WTC11 (cell line): Measurements from ENCODE around the gene NELFA. TPM values are rescaled to one million over a fixed set of nuclear protein-coding genes. Genes with fewer than 3 reads are reported as not detected.

Experiments used
- ATAC-seq: fragments of 200-7000 bp; cut with Tn5 transposase; 2 replicates; pipeline ENCODE4 v1.10.0; 2021; ENCODE audit warnings: mild to moderate bottlenecking, moderate library complexity
- CTCF ChIA-PET: fragments of 300-600 bp; sonication (Branson Sonifier 250); formaldehyde crosslinking; loops from one replicate; lab custom pipeline; 2021; ENCODE audit warnings: antibody characterized with exemption; lab: Charles Lee
- POLR2A ChIA-PET: fragments of 350-600 bp; sonication (Branson Sonifier 250); formaldehyde crosslinking; loops from one replicate; lab custom pipeline; 2021; ENCODE audit warnings: antibody characterized with exemption; lab: Charles Lee
- DNase-seq: peaks from one replicate; pipeline ENCODE4 v3.0.0; 2021; ENCODE audit warnings: low spot score
- H3K27ac Mint-ChIP-seq: 2 replicates; pipeline ENCODE4 v1.8.0; 2021; ENCODE audit warnings: mixed read lengths
- H3K27me3 Mint-ChIP-seq: 2 replicates; pipeline ENCODE4 v1.8.0; 2021; ENCODE audit warnings: low read depth, mild to moderate bottlenecking, moderate library complexity, mixed read lengths
- H3K36me3 Mint-ChIP-seq: 2 replicates; pipeline ENCODE4 v1.8.0; 2021; ENCODE audit warnings: mixed read lengths
- H3K4me1 Mint-ChIP-seq: 2 replicates; pipeline ENCODE4 v1.8.0; 2022; ENCODE audit warnings: mixed read lengths
- H3K4me3 Mint-ChIP-seq: 2 replicates; pipeline ENCODE4 v1.8.0; 2021; ENCODE audit warnings: mild to moderate bottlenecking, moderate library complexity, mixed read lengths
- H3K9me3 Mint-ChIP-seq: 2 replicates; pipeline ENCODE4 v1.8.0; 2021; ENCODE audit warnings: mixed read lengths
- CREM ChIP-seq: sonication (generic); formaldehyde crosslinking; IDR thresholded peaks from 2 replicates; pipeline ENCODE4 v1.8.1; 2022; ENCODE audit warnings: mild to moderate bottlenecking, missing genetic modification reagents, moderate library complexity
- EMX1 ChIP-seq: fragments of 250-450 bp; sonication (Bioruptor Pico); IDR thresholded peaks from 2 replicates; pipeline ENCODE4 v1.8.0; 2021; ENCODE audit warnings: mild to moderate bottlenecking
- GRHL2 ChIP-seq: fragments of 250-450 bp; sonication (Bioruptor Pico); IDR thresholded peaks from 2 replicates; pipeline ENCODE4 v1.8.0; 2022; ENCODE audit warnings: mild to moderate bottlenecking, moderate library complexity; ENCODE audit not compliant: insufficient replicate concordance, severe bottlenecking
- JUN ChIP-seq: sonication (generic); formaldehyde crosslinking; IDR thresholded peaks from 2 replicates; pipeline ENCODE4 v1.8.0; 2023; ENCODE audit warnings: mild to moderate bottlenecking, missing genetic modification reagents
- MXD4 ChIP-seq: fragments of 250-450 bp; sonication (Bioruptor Pico); IDR thresholded peaks from 2 replicates; pipeline ENCODE4 v1.8.0; 2021; ENCODE audit warnings: mild to moderate bottlenecking, moderate library complexity, borderline replicate concordance
- NR1H2 ChIP-seq: sonication (generic); formaldehyde crosslinking; IDR thresholded peaks from 2 replicates; pipeline ENCODE4 v1.9.0; 2021; ENCODE audit warnings: mild to moderate bottlenecking, moderate library complexity, missing genetic modification reagents
- RELA ChIP-seq: sonication (generic); formaldehyde crosslinking; IDR thresholded peaks from 2 replicates; pipeline ENCODE4 v1.8.1; 2022; ENCODE audit warnings: missing genetic modification reagents, mild to moderate bottlenecking, borderline replicate concordance
- RORB ChIP-seq: fragments of 250-450 bp; sonication (Bioruptor Pico); IDR thresholded peaks from 2 replicates; pipeline ENCODE4 v1.9.0; 2021; ENCODE audit warnings: mild to moderate bottlenecking
- SMAD3 ChIP-seq: sonication (generic); formaldehyde crosslinking; IDR thresholded peaks from 2 replicates; pipeline ENCODE4 v1.8.0; 2022; ENCODE audit warnings: missing genetic modification reagents, mild to moderate bottlenecking, borderline replicate concordance
- TCF7 ChIP-seq: sonication (generic); formaldehyde crosslinking; IDR thresholded peaks from 2 replicates; pipeline ENCODE4 v1.8.0; 2022; ENCODE audit warnings: mild to moderate bottlenecking, low read depth, missing genetic modification reagents, moderate library complexity
- total RNA-seq: library from RNA; stranded (reverse); gene quantifications from 3 replicates; pipeline ENCODE4 v1.2.3, GENCODE V29; 2021
- TF ChIP-seq, protein P1 (sequence below): sonication (generic); formaldehyde crosslinking; IDR thresholded peaks from 2 replicates; pipeline ENCODE4 v1.8.0; 2023; ENCODE audit warnings: missing genetic modification reagents, mild to moderate bottlenecking, borderline replicate concordance
- TF ChIP-seq, protein P2 (sequence below): sonication (generic); formaldehyde crosslinking; IDR thresholded peaks from 2 replicates; pipeline ENCODE4 v1.8.1; 2022; ENCODE audit warnings: mild to moderate bottlenecking, moderate library complexity, missing genetic modification reagents
- TF ChIP-seq, protein P3 (sequence below): fragments of 250-450 bp; sonication (Bioruptor Pico); IDR thresholded peaks from 2 replicates; pipeline ENCODE4 v2.1.2; 2022; ENCODE audit warnings: mild to moderate bottlenecking, moderate library complexity
- TF ChIP-seq, protein P4 (sequence below): sonication (generic); formaldehyde crosslinking; IDR thresholded peaks from 2 replicates; pipeline ENCODE4 v1.8.1; 2023; ENCODE audit warnings: mild to moderate bottlenecking, missing genetic modification reagents, moderate library complexity
- TF ChIP-seq, protein P5 (sequence below): sonication (generic); formaldehyde crosslinking; IDR thresholded peaks from 2 replicates; pipeline ENCODE4 v1.8.1; 2023; ENCODE audit warnings: mild to moderate bottlenecking, missing genetic modification reagents
- TF ChIP-seq, protein P6 (sequence below): sonication (generic); formaldehyde crosslinking; IDR thresholded peaks from 2 replicates; pipeline ENCODE4 v1.8.1; 2022; ENCODE audit warnings: mild to moderate bottlenecking, missing genetic modification reagents, moderate library complexity, borderline replicate concordance

NELFA gene
- total RNA-seq, 1 experiment from 2014 or later = 72.6 TPM

DNA sequence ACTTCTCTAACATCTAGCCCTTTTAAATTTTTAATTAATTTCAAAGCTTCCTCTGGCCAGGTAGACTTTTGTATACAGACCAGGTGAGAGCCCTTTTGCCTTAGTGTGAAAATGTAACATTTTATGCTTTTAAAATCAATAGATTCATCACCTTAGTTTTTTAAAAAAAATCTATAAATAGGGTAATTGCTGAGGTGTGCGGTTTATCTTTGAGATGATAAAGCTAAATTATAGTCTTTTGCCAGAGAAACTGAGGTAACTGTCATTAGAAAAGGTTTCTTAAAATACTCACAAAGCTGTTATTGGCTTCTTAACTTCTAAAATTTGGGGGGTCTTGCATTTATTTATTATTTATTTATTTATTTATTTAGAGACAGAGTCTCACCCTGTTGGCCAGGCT, 62.9 kb downstream of the NELFA start:
- Mint-ChIP-seq H3K4me1 (no peaks in the 10 kb centered on the region), H3K36me3 (peaks cover 25% of the 10 kb centered on the region), H3K9me3 (no peaks in the 10 kb centered on the region), H3K4me3 (no peak overlapping the region), H3K27ac (no peak overlapping the region), H3K27me3 (no peaks in the 10 kb centered on the region)
- ATAC-seq = no peak
- CTCF ChIA-PET = interaction anchor here (0.8 kb wide), 1 partner anchor 115 kb away, joined by 3 read pairs; no protein-coding TSS in a partner anchor
- POLR2A ChIA-PET = no interaction called here
- TF ChIP-seq RORB (CRISPR knock-in tag) (no peak), SMAD3 (CRISPR knock-in tag) (no peak), MXD4 (CRISPR knock-in tag) (no peak), RELA (no peak), GRHL2 (CRISPR knock-in tag) (no peak), JUN (CRISPR knock-in tag) (no peak), NR1H2 (CRISPR knock-in tag) (no peak), CREM (no peak), TCF7 (CRISPR knock-in tag) (no peak), EMX1 (CRISPR knock-in tag) (no peak)
- TF ChIP-seq, protein P1, sequence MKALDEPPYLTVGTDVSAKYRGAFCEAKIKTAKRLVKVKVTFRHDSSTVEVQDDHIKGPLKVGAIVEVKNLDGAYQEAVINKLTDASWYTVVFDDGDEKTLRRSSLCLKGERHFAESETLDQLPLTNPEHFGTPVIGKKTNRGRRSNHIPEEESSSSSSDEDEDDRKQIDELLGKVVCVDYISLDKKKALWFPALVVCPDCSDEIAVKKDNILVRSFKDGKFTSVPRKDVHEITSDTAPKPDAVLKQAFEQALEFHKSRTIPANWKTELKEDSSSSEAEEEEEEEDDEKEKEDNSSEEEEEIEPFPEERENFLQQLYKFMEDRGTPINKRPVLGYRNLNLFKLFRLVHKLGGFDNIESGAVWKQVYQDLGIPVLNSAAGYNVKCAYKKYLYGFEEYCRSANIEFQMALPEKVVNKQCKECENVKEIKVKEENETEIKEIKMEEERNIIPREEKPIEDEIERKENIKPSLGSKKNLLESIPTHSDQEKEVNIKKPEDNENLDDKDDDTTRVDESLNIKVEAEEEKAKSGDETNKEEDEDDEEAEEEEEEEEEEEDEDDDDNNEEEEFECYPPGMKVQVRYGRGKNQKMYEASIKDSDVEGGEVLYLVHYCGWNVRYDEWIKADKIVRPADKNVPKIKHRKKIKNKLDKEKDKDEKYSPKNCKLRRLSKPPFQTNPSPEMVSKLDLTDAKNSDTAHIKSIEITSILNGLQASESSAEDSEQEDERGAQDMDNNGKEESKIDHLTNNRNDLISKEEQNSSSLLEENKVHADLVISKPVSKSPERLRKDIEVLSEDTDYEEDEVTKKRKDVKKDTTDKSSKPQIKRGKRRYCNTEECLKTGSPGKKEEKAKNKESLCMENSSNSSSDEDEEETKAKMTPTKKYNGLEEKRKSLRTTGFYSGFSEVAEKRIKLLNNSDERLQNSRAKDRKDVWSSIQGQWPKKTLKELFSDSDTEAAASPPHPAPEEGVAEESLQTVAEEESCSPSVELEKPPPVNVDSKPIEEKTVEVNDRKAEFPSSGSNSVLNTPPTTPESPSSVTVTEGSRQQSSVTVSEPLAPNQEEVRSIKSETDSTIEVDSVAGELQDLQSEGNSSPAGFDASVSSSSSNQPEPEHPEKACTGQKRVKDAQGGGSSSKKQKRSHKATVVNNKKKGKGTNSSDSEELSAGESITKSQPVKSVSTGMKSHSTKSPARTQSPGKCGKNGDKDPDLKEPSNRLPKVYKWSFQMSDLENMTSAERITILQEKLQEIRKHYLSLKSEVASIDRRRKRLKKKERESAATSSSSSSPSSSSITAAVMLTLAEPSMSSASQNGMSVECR = no peak
- TF ChIP-seq, protein P2, sequence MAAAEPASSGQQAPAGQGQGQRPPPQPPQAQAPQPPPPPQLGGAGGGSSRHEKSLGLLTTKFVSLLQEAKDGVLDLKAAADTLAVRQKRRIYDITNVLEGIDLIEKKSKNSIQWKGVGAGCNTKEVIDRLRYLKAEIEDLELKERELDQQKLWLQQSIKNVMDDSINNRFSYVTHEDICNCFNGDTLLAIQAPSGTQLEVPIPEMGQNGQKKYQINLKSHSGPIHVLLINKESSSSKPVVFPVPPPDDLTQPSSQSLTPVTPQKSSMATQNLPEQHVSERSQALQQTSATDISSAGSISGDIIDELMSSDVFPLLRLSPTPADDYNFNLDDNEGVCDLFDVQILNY (CRISPR knock-in tag) = no peak
- TF ChIP-seq, protein P3, sequence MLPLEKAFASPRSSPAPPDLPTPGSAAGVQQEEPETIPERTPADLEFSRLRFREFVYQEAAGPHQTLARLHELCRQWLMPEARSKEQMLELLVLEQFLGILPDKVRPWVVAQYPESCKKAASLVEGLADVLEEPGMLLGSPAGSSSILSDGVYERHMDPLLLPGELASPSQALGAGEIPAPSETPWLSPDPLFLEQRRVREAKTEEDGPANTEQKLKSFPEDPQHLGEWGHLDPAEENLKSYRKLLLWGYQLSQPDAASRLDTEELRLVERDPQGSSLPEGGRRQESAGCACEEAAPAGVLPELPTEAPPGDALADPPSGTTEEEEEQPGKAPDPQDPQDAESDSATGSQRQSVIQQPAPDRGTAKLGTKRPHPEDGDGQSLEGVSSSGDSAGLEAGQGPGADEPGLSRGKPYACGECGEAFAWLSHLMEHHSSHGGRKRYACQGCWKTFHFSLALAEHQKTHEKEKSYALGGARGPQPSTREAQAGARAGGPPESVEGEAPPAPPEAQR (CRISPR knock-in tag) = no peak
- TF ChIP-seq, protein P4, sequence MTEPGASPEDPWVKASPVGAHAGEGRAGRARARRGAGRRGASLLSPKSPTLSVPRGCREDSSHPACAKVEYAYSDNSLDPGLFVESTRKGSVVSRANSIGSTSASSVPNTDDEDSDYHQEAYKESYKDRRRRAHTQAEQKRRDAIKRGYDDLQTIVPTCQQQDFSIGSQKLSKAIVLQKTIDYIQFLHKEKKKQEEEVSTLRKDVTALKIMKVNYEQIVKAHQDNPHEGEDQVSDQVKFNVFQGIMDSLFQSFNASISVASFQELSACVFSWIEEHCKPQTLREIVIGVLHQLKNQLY = no peak
- TF ChIP-seq, protein P5, sequence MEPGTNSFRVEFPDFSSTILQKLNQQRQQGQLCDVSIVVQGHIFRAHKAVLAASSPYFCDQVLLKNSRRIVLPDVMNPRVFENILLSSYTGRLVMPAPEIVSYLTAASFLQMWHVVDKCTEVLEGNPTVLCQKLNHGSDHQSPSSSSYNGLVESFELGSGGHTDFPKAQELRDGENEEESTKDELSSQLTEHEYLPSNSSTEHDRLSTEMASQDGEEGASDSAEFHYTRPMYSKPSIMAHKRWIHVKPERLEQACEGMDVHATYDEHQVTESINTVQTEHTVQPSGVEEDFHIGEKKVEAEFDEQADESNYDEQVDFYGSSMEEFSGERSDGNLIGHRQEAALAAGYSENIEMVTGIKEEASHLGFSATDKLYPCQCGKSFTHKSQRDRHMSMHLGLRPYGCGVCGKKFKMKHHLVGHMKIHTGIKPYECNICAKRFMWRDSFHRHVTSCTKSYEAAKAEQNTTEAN (CRISPR knock-in tag) = no peak
- TF ChIP-seq, protein P6, sequence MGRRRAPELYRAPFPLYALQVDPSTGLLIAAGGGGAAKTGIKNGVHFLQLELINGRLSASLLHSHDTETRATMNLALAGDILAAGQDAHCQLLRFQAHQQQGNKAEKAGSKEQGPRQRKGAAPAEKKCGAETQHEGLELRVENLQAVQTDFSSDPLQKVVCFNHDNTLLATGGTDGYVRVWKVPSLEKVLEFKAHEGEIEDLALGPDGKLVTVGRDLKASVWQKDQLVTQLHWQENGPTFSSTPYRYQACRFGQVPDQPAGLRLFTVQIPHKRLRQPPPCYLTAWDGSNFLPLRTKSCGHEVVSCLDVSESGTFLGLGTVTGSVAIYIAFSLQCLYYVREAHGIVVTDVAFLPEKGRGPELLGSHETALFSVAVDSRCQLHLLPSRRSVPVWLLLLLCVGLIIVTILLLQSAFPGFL (CRISPR knock-in tag) = no peak
- DNase-seq = no peak
